Measurements from ENCODE around the gene GART.
"Not testable (repeated sequence)": the region's sequence is repeated elsewhere in the genome, so short reads cannot be mapped to it uniquely, and the experiment has no call there.

Gene GART

DNA sequence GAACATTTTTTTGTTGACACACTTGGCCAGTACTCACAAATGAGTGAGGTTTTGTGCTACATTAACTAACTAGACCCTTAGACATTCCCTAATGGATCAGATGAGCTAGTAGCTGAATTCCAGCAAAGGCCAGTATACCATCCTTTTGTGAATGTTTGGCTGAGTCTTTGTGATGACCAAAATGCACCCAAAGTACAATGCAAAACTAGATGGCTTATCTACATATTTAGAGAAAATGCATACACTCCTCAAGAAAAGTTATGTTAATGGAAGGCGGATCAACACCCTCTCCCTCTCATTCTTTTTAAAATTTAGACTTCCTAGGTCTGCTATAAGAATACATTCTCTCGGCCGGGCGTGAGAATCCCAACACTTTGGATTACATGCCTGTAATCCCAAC, 30.3 kb downstream of the GART start:
- DNase-seq = no peak

DNA sequence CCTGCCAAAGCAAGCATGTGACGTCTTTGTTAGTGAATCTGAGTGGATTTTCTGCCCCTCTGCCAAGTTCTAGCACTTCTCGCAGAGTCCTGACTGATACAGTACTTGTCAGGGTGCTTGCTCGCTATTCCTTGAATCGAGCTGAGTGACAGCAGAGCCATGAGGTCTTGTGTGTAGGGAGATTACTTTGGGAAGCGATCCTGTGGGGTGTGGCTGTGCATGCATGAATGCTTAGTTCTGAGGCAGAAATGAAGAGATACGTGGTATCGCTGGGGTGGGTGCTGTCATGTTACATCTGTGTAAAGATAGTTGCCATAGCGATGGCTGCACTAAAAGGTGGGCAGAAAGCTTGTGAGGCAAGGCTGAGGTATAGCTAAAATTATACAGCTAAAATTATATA, 31.1 kb downstream of the GART start:
- no peak for DNase-seq

DNA sequence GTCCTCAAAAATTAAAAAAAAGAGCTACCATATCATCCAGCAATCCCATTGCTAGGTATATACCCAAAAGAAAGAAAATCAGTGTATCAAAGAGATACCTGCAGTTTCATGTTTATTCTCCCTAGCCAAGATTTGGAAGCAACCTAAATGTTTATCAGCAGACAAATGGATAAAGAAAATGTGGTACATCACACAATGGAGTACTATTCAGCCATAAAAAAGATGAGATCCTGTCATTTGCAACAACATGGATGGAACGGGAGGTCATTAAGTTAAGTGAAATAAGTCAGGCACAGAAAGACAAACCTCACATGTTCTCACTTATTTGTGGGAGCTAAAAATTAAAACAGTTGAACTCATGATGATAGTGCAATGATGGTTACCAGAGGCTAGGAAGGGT, 34.9 kb downstream of the GART start:
- not testable (repeated sequence) for DNase-seq

DNA sequence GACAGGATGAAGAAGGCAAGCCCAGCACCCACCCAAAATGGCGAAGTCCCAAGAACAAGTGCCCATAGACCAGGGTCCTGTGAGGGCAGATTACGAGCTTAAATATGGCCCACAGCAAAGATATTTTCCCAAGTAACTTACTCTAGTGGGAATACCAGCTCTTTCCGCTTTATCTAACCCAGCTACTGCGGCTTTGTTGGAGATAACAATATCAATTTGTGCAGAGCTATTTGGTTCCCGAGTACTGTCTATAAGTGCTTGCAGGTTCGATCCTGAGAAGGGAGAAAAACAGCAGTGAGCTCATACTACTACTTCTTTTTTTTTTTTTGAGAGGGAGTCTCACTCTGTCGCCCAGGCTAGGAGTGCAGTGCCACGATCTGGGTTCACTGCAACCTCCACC, 36.1 kb downstream of the GART start:
- DNase-seq = no peak

- no peak for DNase-seq
Measured at GRCh38 chr21:33496345-33496744, 45.6 kb downstream of the GART start.

DNA sequence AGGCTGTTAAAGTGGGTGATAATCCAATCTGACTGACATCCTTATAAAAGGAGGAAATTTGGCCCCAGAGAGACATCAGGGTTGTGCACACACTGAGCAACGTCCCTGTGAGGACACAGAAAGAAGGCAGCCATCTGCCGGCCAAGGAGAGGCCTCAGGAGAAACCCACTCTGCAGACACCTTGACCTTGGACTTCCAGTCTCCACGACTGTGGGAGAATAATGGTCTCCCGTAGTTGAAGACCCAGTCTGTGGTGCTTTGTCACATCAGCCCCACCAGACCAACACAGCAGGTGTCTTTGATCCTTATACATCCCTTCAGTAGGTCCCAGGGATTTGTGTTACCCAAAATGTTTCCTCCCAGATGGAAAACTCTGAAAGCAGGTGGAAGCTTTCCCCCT, 46.2 kb downstream of the GART start:
- DNase-seq = no peak

- no peak for DNase-seq
Measured at GRCh38 chr21:33493756-33494155, 48.2 kb downstream of the GART start.

DNA sequence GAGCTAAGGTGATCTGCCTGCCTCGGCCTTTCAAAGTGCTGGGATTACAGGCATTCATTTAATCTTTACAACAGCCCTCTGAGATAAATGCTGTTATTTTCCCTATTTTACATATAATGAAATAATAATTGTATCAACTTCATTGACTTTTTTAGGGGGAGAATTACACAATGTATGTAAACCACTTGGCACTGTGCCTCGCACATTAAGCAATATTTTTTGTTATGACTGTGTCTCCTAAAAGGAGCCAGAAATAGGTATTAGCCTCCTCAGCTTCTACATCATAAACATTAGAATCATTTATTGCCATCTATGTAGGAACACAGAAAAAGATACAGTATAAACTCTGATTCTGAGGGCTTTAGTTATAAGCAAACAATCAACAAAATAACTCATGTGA, 49.3 kb downstream of the GART start:
- DNase-seq = no peak

DNA sequence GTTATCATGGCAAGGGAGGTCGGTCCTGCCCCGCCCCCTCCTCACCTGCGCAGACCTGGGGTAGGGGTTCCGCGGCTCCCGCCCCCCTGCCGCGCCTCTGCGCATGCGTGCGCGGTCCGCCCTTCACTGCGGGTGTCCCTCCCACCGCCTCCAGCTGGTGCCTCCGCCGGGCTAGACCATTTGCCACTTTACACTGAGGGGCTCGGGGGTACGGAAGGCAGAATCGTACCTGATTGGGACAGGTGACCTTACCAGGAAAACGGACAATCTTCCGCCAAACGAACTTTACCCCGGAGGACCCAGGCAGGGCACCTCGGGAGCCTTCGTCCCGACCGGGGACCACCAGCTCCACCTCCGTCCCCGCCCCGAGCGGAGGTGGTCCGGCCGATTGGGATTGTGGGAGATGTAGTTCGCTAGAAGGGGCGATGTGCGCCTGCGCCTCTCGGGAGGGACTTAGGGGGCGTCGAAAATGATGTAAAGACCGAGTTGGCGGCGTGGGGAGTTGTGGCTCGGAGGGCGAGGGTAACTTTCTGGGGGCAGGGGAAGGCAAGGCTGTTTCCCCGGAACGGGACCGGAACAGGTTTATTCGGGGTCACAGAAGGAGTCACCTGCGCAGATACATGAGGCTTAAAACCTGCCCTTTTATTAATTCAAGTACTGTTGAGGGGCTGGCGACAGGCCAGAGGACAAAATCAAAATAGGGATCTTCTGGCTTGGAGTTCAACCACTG, 50.4 kb downstream of the GART start, which contains the start of gene DNAJC28:
Gene DNAJC28 (minus strand): TSS at position 344 of the 730 bp plus-strand sequence. CDS start 2,323 bp downstream, outside the sequence.
- DNase-seq = peak; percentile 82 to 91 (median 86)

DNA sequence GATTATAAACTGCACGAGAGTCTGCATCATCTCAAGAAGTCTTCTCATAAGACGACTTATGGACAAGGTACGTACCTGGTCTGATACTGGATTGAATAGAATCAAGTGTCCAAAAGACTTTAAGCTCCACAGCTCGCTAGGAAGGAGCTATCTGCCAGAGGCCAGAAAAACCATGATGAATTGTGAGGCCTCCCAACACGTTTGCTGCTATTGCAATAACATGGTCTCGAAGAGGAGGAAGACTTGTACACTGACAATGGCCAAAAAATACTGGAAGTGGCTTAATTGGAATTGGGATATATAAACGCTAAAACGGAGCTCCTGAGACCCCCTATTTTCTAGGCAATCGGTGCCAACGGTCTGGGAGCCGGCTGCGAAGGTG, 50.9 kb downstream of the GART start:
- no peak for DNase-seq

GRCh38 chr21:33488936-33489335, 53.0 kb downstream of the GART start:
- DNase-seq = no peak

DNA sequence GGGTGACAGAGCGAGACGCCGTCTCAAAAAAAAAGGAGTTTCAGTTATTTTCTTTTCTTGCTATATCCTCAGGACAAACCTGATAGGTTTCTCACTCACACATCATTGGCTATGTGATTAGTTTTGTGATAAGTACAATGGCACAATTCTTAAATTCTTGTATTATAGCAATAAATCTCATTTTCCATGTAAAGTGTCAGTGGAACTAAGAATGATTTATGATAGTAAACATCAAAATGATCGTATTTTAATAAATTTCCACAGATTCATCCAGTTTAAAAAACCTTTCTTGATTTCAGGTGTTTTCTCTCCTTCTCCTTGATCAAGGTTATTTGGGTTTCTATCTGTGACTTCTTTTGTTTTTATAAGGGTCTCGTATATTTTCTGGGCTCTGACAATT, 53.9 kb downstream of the GART start:
- no peak for DNase-seq

DNA sequence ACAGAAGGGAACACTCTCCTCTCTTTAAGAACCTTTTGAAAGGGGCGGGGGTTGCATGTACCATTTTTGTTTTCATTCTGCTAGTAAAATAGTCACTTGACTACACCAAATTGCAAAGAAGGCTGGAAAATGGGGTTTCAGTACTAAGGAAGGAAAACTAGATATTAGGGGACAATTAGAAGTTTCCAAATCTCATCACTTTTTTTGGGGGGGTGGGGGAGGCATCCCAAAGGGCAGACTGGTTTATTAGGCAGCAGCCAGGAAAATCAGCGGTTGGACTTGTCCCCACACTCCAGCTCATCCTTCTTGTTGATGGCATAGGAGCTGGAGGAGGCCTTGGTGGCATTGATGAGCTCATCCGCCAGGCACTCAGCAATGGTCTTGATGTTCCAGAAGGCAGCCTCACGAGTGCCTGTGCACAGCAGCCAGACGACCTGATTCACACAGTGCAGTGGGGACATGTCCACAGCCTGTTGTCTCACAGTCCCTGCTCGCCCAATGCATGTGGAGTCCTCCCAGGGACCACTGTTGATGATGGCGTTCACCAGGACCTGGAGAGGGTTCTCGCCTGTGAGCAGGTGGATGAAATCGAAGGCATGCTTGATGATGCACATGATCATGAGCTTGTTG, 60.5 kb downstream of the GART start:
- no peak for DNase-seq

- no peak for DNase-seq
Measured at GRCh38 chr21:33480481-33481103, 61.3 kb downstream of the GART start.

GRCh38 chr21:33479679-33480480, 62.0 kb downstream of the GART start, which contains the start of gene TMEM50B:
Gene TMEM50B (minus strand): TSS chr21:33479974. CDS start chr21:33468885, 11,089 bp downstream.
- peak; percentile 92 to 96 (median 95) for DNase-seq

- peak; percentile 16 to 46 (median 30) for DNase-seq
Measured at GRCh38 chr21:33478935-33479678, 62.8 kb downstream of the GART start.

GRCh38 chr21:33478182-33478581, 63.7 kb downstream of the GART start:
- no peak for DNase-seq

- no peak for DNase-seq
Measured at GRCh38 chr21:33477066-33477465, 64.9 kb downstream of the GART start.

DNA sequence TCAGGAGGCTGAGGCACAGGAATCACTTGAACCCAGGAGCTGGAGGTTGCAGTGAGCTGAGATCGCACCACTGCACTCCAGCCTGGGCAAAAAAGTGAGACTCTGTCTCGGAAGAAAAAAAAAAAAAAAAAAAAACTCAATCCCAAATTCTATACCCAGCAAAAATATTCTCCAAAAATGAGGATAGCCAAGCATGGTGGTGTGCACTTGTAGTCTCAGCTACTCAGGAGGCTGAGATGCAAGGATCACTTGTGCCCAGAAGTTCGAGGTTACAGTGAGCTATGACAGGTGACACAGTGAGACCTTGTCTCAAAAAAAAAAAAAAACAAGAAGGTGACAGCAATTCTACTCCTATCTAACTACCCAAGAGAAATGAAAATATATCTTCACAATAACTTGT, 68.6 kb downstream of the GART start:
- DNase-seq = no peak

DNA sequence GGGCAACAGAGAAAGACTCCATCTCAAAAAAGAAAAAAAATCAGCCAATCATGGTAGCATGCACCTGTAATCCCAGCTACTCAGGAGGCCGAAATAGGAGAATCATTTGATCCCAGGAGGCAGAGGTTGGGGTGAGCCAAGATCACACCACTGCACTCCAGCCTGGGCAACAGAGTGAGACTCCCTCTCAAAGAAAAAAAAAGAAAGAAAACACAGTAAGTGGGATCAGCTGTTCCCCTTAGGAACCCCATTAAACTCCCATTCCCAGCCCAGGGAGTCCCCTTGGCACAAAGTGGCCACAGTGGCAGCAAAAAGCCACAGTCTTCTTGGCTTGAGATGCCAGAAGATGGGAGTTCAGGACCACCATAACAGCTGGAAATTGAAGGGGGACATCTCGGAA, 71.2 kb downstream of the GART start:
- no peak for DNase-seq

GRCh38 chr21:33469183-33469582, 72.7 kb downstream of the GART start:
- DNase-seq = not testable (repeated sequence)

- no peak for DNase-seq
Measured at GRCh38 chr21:33461538-33462250, 80.2 kb downstream of the GART start.

Measured in activated CD4-positive, CD25-positive, alpha-beta regulatory T cell (primary cell).